RCC 7860 (cell line): ENCODE results near the gene DESI1.
"Not testable (repeated sequence)": the region's sequence is repeated elsewhere in the genome, so short reads cannot be mapped to it uniquely, and the experiment has no call there.

Experiments used
- DNase-seq: peaks from one replicate; pipeline ENCODE4 v3.0.0-alpha.2; 2015; ENCODE audit warnings: low spot score
- FAIRE-seq: peaks from 2 replicates; lab custom pipeline; 2012; peaks lifted over from hg19 to GRCh38; lab: Jason Lieb, UNC

Gene DESI1

GRCh38 chr22:41589391-41590241 lies 31.2 kb downstream of the DESI1 start, which contains the start of gene PMM1:
Gene PMM1, minus strand, starts transcription at chr22:41589840. Its CDS starts 35 bp downstream, at chr22:41589805.
- peak; percentile 85 for FAIRE-seq
- peak; percentile 98 for DNase-seq

GRCh38 chr22:41587347-41587723 lies 33.5 kb downstream of the DESI1 start:
- FAIRE-seq = no peak
- no peak for DNase-seq

- DNase-seq (no peak), FAIRE-seq (no peak)
Measured at GRCh38 chr22:41585898-41586297, 34.9 kb downstream of the DESI1 start.

GRCh38 chr22:41584881-41585280 lies 36.0 kb downstream of the DESI1 start:
- DNase-seq = no peak
- no peak for FAIRE-seq

- DNase-seq = no peak
- FAIRE-seq = no peak
Measured at GRCh38 chr22:41582694-41583093, 38.1 kb downstream of the DESI1 start.

- FAIRE-seq (no peak), DNase-seq (no peak)
Measured at GRCh38 chr22:41579997-41580355, 40.9 kb downstream of the DESI1 start.

- no peak for FAIRE-seq
- DNase-seq = no peak
Measured at GRCh38 chr22:41579297-41579996, 41.4 kb downstream of the DESI1 start.

GRCh38 chr22:41578818-41579217 lies 42.0 kb downstream of the DESI1 start:
- DNase-seq (no peak), FAIRE-seq (no peak)

- DNase-seq (no peak), FAIRE-seq (no peak)
Measured at GRCh38 chr22:41578114-41578513, 42.7 kb downstream of the DESI1 start.

GRCh38 chr22:41576877-41577276 lies 44.0 kb downstream of the DESI1 start:
- no peak for FAIRE-seq
- DNase-seq = peak; percentile 41

- DNase-seq (no peak), FAIRE-seq (no peak)
Measured at GRCh38 chr22:41575533-41575932, 45.3 kb downstream of the DESI1 start.

GRCh38 chr22:41574847-41575381 lies 45.9 kb downstream of the DESI1 start:
- peak; percentile 66 for DNase-seq

GRCh38 chr22:41573677-41574076 lies 47.2 kb downstream of the DESI1 start:
- FAIRE-seq (no peak), DNase-seq (no peak)

More at GRCh38 chr22:41574847-41575381, 45.9 kb downstream of the DESI1 start:
- no peak for FAIRE-seq

- not testable (repeated sequence) for DNase-seq, FAIRE-seq
Measured at GRCh38 chr22:41572305-41572704, 48.5 kb downstream of the DESI1 start.

GRCh38 chr22:41571786-41572185 lies 49.1 kb downstream of the DESI1 start:
- DNase-seq (no peak), FAIRE-seq (no peak)

- FAIRE-seq = no peak
- DNase-seq = no peak
Measured at GRCh38 chr22:41570221-41570620, 50.6 kb downstream of the DESI1 start.

GRCh38 chr22:41568811-41569210 lies 52.0 kb downstream of the DESI1 start:
- no peak for FAIRE-seq
- DNase-seq = no peak

GRCh38 chr22:41567512-41567768 lies 53.4 kb downstream of the DESI1 start:
- FAIRE-seq (no peak), DNase-seq (no peak)

GRCh38 chr22:41565403-41566054 lies 55.3 kb downstream of the DESI1 start:
- FAIRE-seq (peak; percentile 83), DNase-seq (peak; percentile 82)

GRCh38 chr22:41564563-41564962 lies 56.3 kb downstream of the DESI1 start:
- peak; percentile 14 for DNase-seq
- no peak for FAIRE-seq

GRCh38 chr22:41563051-41563711 lies 57.7 kb downstream of the DESI1 start:
- FAIRE-seq (peak; percentile 85), DNase-seq (peak; percentile 65)
